ENCODE measurements around the gene NT5DC2.
A peak's percentile ranks its signal among the peaks of the same experiment; 100 is the strongest.
"Not testable (repeated sequence)": the region's sequence is repeated elsewhere in the genome, so short reads cannot be mapped to it uniquely, and the experiment has no call there.

Gene NT5DC2

GRCh38 chr3:52528586-52529375, 4.9 kb downstream of the NT5DC2 start:
- no peak overlapping the region for H3K27ac ChIP-seq (ENCODE audit: poor library complexity, severe bottlenecking)
- H3K36me3 ChIP-seq (ENCODE audit: low read depth) = peaks cover 36% of the 10 kb centered on the region
- H3K27me3 ChIP-seq (ENCODE audit: insufficient read depth, poor library complexity, severe bottlenecking) = no peaks in the 10 kb centered on the region
- peaks cover 17% of the 10 kb centered on the region for H3K4me1 ChIP-seq (ENCODE audit: insufficient read depth, poor library complexity, severe bottlenecking)
- no peak for TF ChIP-seq CTCF (IDR thresholded peaks at IDR 0.05; ENCODE audit: poor library complexity, severe bottlenecking)
- ATAC-seq (ENCODE audit: low read depth) = no peak
- H3K9me3 ChIP-seq (ENCODE audit: severe bottlenecking) = no peaks in the 10 kb centered on the region
- DNase-seq (ENCODE audit: low spot score) = no peak
- H3K4me3 ChIP-seq (ENCODE audit: severe bottlenecking) = no peak overlapping the region

- H3K9me3 ChIP-seq (ENCODE audit: severe bottlenecking) = no peaks in the 10 kb centered on the region
- ATAC-seq (ENCODE audit: low read depth) (no peak), DNase-seq (ENCODE audit: low spot score) (no peak)
- H3K4me1 ChIP-seq (ENCODE audit: insufficient read depth, poor library complexity, severe bottlenecking) = peaks cover 17% of the 10 kb centered on the region
- H3K27me3 ChIP-seq (ENCODE audit: insufficient read depth, poor library complexity, severe bottlenecking) = no peaks in the 10 kb centered on the region
- H3K36me3 ChIP-seq (ENCODE audit: low read depth) = peaks cover 43% of the 10 kb centered on the region
- TF ChIP-seq CTCF (IDR thresholded peaks at IDR 0.05; ENCODE audit: poor library complexity, severe bottlenecking) = no peak
- H3K27ac ChIP-seq (ENCODE audit: poor library complexity, severe bottlenecking) = peak overlapping the region; percentile 74
- H3K4me3 ChIP-seq (ENCODE audit: severe bottlenecking) = no peak overlapping the region
These were observed 5.7 kb downstream of the NT5DC2 start for GRCh38 chr3:52527732-52528585.

GRCh38 chr3:52527039-52527731, 6.5 kb downstream of the NT5DC2 start:
- no peak overlapping the region for H3K4me3 ChIP-seq (ENCODE audit: severe bottlenecking)
- DNase-seq (ENCODE audit: low spot score) = no peak
- peaks cover 43% of the 10 kb centered on the region for H3K36me3 ChIP-seq (ENCODE audit: low read depth)
- H3K27ac ChIP-seq (ENCODE audit: poor library complexity, severe bottlenecking) = peak overlapping the region; percentile 74
- peaks cover 17% of the 10 kb centered on the region for H3K4me1 ChIP-seq (ENCODE audit: insufficient read depth, poor library complexity, severe bottlenecking)
- TF ChIP-seq CTCF (IDR thresholded peaks at IDR 0.05; ENCODE audit: poor library complexity, severe bottlenecking) = no peak
- no peaks in the 10 kb centered on the region for H3K9me3 ChIP-seq (ENCODE audit: severe bottlenecking)
- H3K27me3 ChIP-seq (ENCODE audit: insufficient read depth, poor library complexity, severe bottlenecking) = no peaks in the 10 kb centered on the region
- no peak for ATAC-seq (ENCODE audit: low read depth)

- peaks cover 43% of the 10 kb centered on the region for H3K36me3 ChIP-seq (ENCODE audit: low read depth)
- DNase-seq (ENCODE audit: low spot score); H3K4me3 ChIP-seq (ENCODE audit: severe bottlenecking); H3K27me3 ChIP-seq (ENCODE audit: insufficient read depth, poor library complexity, severe bottlenecking); H3K9me3 ChIP-seq (ENCODE audit: severe bottlenecking); ATAC-seq (ENCODE audit: low read depth): not testable (repeated sequence)
- peaks cover 17% of the 10 kb centered on the region for H3K4me1 ChIP-seq (ENCODE audit: insufficient read depth, poor library complexity, severe bottlenecking)
- peak overlapping the region; percentile 74 for H3K27ac ChIP-seq (ENCODE audit: poor library complexity, severe bottlenecking)
These were observed 7.0 kb downstream of the NT5DC2 start for GRCh38 chr3:52526671-52527038.
